ENCODE data around the gene KIF1B.

DNA sequence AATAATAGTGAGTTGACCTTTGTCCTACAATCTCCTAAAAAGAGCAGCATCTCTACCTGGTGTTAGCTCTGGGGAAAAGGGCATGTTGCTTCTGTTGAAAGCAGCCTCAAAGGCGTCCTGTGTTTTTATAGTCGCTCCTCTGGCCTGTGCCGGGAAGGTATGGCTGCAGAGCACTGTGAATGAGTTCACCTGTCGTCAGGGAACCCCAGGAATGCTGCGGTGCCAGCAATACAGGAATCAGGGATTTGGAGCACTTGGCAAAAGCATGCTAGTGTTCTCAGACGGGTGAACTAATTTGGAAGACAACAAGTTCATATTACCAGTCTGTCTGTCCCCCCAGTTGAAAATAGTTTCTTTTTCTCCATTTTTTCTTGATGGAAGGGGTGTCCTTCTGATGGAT lies 128.2 kb downstream of the KIF1B start:
- TF ChIP-seq, protein P1, sequence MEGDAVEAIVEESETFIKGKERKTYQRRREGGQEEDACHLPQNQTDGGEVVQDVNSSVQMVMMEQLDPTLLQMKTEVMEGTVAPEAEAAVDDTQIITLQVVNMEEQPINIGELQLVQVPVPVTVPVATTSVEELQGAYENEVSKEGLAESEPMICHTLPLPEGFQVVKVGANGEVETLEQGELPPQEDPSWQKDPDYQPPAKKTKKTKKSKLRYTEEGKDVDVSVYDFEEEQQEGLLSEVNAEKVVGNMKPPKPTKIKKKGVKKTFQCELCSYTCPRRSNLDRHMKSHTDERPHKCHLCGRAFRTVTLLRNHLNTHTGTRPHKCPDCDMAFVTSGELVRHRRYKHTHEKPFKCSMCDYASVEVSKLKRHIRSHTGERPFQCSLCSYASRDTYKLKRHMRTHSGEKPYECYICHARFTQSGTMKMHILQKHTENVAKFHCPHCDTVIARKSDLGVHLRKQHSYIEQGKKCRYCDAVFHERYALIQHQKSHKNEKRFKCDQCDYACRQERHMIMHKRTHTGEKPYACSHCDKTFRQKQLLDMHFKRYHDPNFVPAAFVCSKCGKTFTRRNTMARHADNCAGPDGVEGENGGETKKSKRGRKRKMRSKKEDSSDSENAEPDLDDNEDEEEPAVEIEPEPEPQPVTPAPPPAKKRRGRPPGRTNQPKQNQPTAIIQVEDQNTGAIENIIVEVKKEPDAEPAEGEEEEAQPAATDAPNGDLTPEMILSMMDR (IDR thresholded peaks at IDR 0.05): no peak
- TF ChIP-seq ZFX (IDR thresholded peaks at IDR 0.05; ENCODE audit: borderline replicate concordance): no peak

Data from 22Rv1 (cell line).